GM12878 (cell line): Measurements from ENCODE around the gene CAB39. TPM values are rescaled to one million over a fixed set of nuclear protein-coding genes. Genes with fewer than 3 reads are reported as not detected.

ENCODE experiments used
- ATAC-seq: fragments of 200-7000 bp; cut with Tn5 transposase; 3 replicates; pipeline ENCODE4 v1.9.1; 2020; ENCODE audit warnings: mild to moderate bottlenecking, moderate library complexity
- BruUV-seq: library from RNA; stranded (reverse); fragments of 400-500 nt; replicated peaks from 2 replicates; lab custom pipeline; 2021; lab: Mats Ljungman, UMichigan
- CTCF ChIA-PET: fragments of 300-600 bp; sonication (Branson Sonifier 250); formaldehyde crosslinking; extraction: SDS; loops from one replicate; lab custom pipeline; 2021; ENCODE audit warnings: inconsistent platforms; lab: Yijun Ruan, JAX
- POLR2A ChIA-PET: fragments of 350-600 bp; formaldehyde crosslinking; extraction: SDS; loops from one replicate; lab custom pipeline; 2021; ENCODE audit warnings: inconsistent platforms; lab: Charles Lee
- RAD21 ChIA-PET: fragments of 300-600 bp; sonication (Branson Sonifier 250); formaldehyde crosslinking; loops from one replicate; lab custom pipeline; 2023; ENCODE audit warnings: antibody characterized with exemption; ENCODE audit not compliant: unreplicated experiment; lab: Charles Lee
- SMC1A ChIA-PET: fragments of 300-600 bp; sonication (Branson Sonifier 250); formaldehyde crosslinking; loops from one replicate; lab custom pipeline; 2023; ENCODE audit not compliant: unreplicated experiment, uncharacterized antibody; lab: Charles Lee
- DNase-seq: peaks from one replicate; pipeline ENCODE4 v3.0.0-alpha.2; 2011; ENCODE audit warnings: low read depth, low spot score
- FAIRE-seq: peaks from 3 replicates; lab custom pipeline; 2011; peaks lifted over from hg19 to GRCh38; lab: Jason Lieb, UNC
- H2AFZ ChIP-seq: 2 replicates; pipeline ENCODE4 v1.6.0; 2011; ENCODE audit warnings: low read depth, low read length, control low read depth; ENCODE audit not compliant: control insufficient read depth
- H3K27ac ChIP-seq: 2 replicates; pipeline ENCODE4 v1.5.1; 2011; ENCODE audit warnings: control low read depth; ENCODE audit not compliant: control insufficient read depth, insufficient read depth
- H3K27me3 ChIP-seq, 2 experiments: replicated peaks in 1 of 2; 2 replicates each; pipeline versions ENCODE4 v1.6.0 to v1.6.1; 2011; ENCODE audit warnings: low read length in 1 of 2; ENCODE audit not compliant: control insufficient read depth in 2 of 2, insufficient read depth in 2 of 2
- H3K36me3 ChIP-seq, 2 experiments: 2 replicates each; pipeline ENCODE4 v1.5.1; 2011; ENCODE audit warnings: low read length in 1 of 2; ENCODE audit not compliant: control insufficient read depth in 2 of 2, insufficient read depth in 2 of 2
- H3K4me1 ChIP-seq: 2 replicates; pipeline ENCODE4 v1.6.1; 2011; ENCODE audit warnings: mild to moderate bottlenecking, low read length, moderate library complexity, mixed read lengths; ENCODE audit not compliant: control insufficient read depth, insufficient read depth
- H3K4me2 ChIP-seq: 2 replicates; pipeline ENCODE4 v1.6.0; 2011; ENCODE audit warnings: control low read depth; ENCODE audit not compliant: control insufficient read depth, insufficient read depth
- H3K4me3 ChIP-seq: fragments of 200-600 bp; sonication (generic); 2 replicates; pipeline ENCODE4 v1.5.1; 2016
- H3K79me2 ChIP-seq: 2 replicates; pipeline ENCODE4 v1.6.0; 2011; ENCODE audit warnings: low read length; ENCODE audit not compliant: control insufficient read depth, insufficient read depth
- H3K9ac ChIP-seq: 2 replicates; pipeline ENCODE4 v1.8.0; 2011; ENCODE audit warnings: low read length, control low read depth, mixed read lengths; ENCODE audit not compliant: control insufficient read depth, insufficient read depth
- H3K9me3 ChIP-seq: replicated peaks from 3 replicates; pipeline ENCODE4 v1.5.1; 2011; ENCODE audit warnings: mild to moderate bottlenecking, low read length; ENCODE audit not compliant: control insufficient read depth, insufficient read depth
- H4K20me1 ChIP-seq: 2 replicates; pipeline ENCODE4 v1.6.0; 2011; ENCODE audit not compliant: control insufficient read depth, insufficient read depth
- ATF7 ChIP-seq: fragments of 450-650 bp; IDR thresholded peaks from 2 replicates; pipeline ENCODE4 v1.6.1; 2016; ENCODE audit warnings: low read depth, mild to moderate bottlenecking
- BHLHE40 ChIP-seq, 2 experiments: fragments of 450-650 bp in 1 of 2; IDR thresholded peaks; 2 replicates each; pipeline ENCODE4 v1.6.1; 2011 to 2017; ENCODE audit warnings: low read depth in 2 of 2, borderline replicate concordance in 1 of 2, improper control_type of control experiment in 1 of 2, low read length in 1 of 2, mild to moderate bottlenecking in 1 of 2
- CTCF ChIP-seq, 3 experiments: IDR thresholded peaks in 2 of 3; conservative IDR thresholded peaks in 1 of 3; 2 replicates each; pipeline ENCODE4 v1.5.1; 2011; ENCODE audit warnings: low read depth in 3 of 3, low read length in 3 of 3, mild to moderate bottlenecking in 3 of 3, control low read depth in 2 of 3, moderate library complexity in 2 of 3, inconsistent platforms in 1 of 3, mixed read lengths in 1 of 3; ENCODE audit not compliant: control insufficient read depth in 2 of 3, insufficient read depth in 1 of 3; ENCODE audit errors: extremely low read depth in 1 of 3
- E2F4 ChIP-seq: IDR thresholded peaks from 2 replicates; pipeline ENCODE4 v1.6.1; 2012; ENCODE audit warnings: low read depth, low read length, improper control_type of control experiment
- EED ChIP-seq: sonication (generic); IDR thresholded peaks from 2 replicates; pipeline ENCODE4 v1.6.1; 2016; ENCODE audit warnings: antibody characterized with exemption, low read depth
- EGR1 ChIP-seq, 2 experiments: IDR thresholded peaks; 1 replicate in 1 of 2; 2 replicates in 1 of 2; pipeline ENCODE4 v1.6.1; 2011 to 2012; ENCODE audit warnings: low read depth in 2 of 2, low read length in 2 of 2, borderline replicate concordance in 1 of 2, mild to moderate bottlenecking in 1 of 2, moderate library complexity in 1 of 2
- EP300 ChIP-seq, 2 experiments: fragments of 150-350 bp in 1 of 2; IDR thresholded peaks; 2 replicates each; pipeline ENCODE4 v1.6.1; 2011 to 2012; ENCODE audit warnings: low read depth in 2 of 2, low read length in 2 of 2, borderline replicate concordance in 1 of 2, improper control_type of control experiment in 1 of 2, inconsistent platforms in 1 of 2; ENCODE audit not compliant: control insufficient read depth in 1 of 2
- FOXK2 ChIP-seq: fragments of 450-650 bp; IDR thresholded peaks from 2 replicates; pipeline ENCODE4 v1.6.1; 2017; ENCODE audit warnings: mild to moderate bottlenecking, moderate library complexity
- IKZF1 ChIP-seq: fragments of 450-650 bp; conservative IDR thresholded peaks from 2 replicates; pipeline ENCODE4 v1.6.1; 2017; ENCODE audit warnings: antibody characterized with exemption, mild to moderate bottlenecking
- IKZF2 ChIP-seq, 2 experiments: fragments of 450-650 bp; IDR thresholded peaks; 2 replicates each; pipeline ENCODE4 v1.6.1; 2017; ENCODE audit warnings: mild to moderate bottlenecking in 2 of 2, moderate library complexity in 2 of 2
- IRF3 ChIP-seq: fragments of 450-650 bp; IDR thresholded peaks from 2 replicates; pipeline ENCODE4 v1.6.1; 2014; ENCODE audit warnings: mild to moderate bottlenecking
- KLF5 ChIP-seq: fragments of 450-650 bp; IDR thresholded peaks from 2 replicates; pipeline ENCODE4 v1.6.1; 2014; ENCODE audit warnings: mild to moderate bottlenecking; ENCODE audit not compliant: partially characterized antibody
- PAX5 ChIP-seq: IDR thresholded peaks from 2 replicates; pipeline ENCODE4 v1.6.1; 2011; ENCODE audit warnings: low read depth, low read length, borderline replicate concordance
- PML ChIP-seq: IDR thresholded peaks from 2 replicates; pipeline ENCODE4 v1.6.1; 2012; ENCODE audit warnings: low read length, inconsistent platforms
- RB1 ChIP-seq: fragments of 450-650 bp; formaldehyde crosslinking; IDR thresholded peaks from 2 replicates; pipeline ENCODE4 v1.6.1; 2017; ENCODE audit warnings: mild to moderate bottlenecking, borderline replicate concordance
- RCOR1 ChIP-seq: conservative IDR thresholded peaks from 2 replicates; pipeline ENCODE4 v1.6.1; 2012; ENCODE audit warnings: low read depth, low read length, improper control_type of control experiment
- RUNX3 ChIP-seq: IDR thresholded peaks from 2 replicates; pipeline ENCODE4 v1.6.1; 2012; ENCODE audit warnings: low read length, inconsistent platforms
- SIN3A ChIP-seq: IDR thresholded peaks from 2 replicates; pipeline ENCODE4 v1.6.1; 2012; ENCODE audit warnings: low read depth, low read length, improper control_type of control experiment
- WGBS: methylation state at CpG from one replicate; pipeline ENCODE4 v1.1.6; 2016; ENCODE audit warnings: low lambda C conversion rate; ENCODE audit not compliant: insufficient replicate concordance, insufficient coverage; ENCODE audit errors: missing lambda C conversion rate; 5-methylcytosine and 5-hydroxymethylcytosine counted together
- in situ Hi-C: fragments of 300-500 bp; cut with MboI; formaldehyde crosslinking; loops from 9 replicates; pipeline ENCODE4 v1.14.3; 2018; ENCODE audit warnings: mixed read lengths
- intact Hi-C: fragments of 100-400 bp; cut with micrococcal nuclease; formaldehyde crosslinking; loops from one replicate; pipeline ENCODE4 v1.14.2; 2022; ENCODE audit not compliant: unreplicated experiment
- polyA plus RNA-seq, 11 experiments: library from polyadenylated mRNA; depleted of rRNA in 4 of 11; unstranded in 6 of 11; stranded (reverse) in 5 of 11; fragments of >200 nt; fragmentation: Nextera tagmentation in 4 of 11; fragmentation: Illumina TruSeq in 1 of 11; extraction: Ambion mirVana in 4 of 11; extraction: Trizol in 1 of 11; gene quantifications; 1 replicate in 1 of 11; 2 replicates in 10 of 11; pipeline versions ENCODE4 v1.2.1 to v1.2.3, GENCODE V29; 2011 to 2016; ENCODE audit warnings: inconsistent platforms in 2 of 11, missing spikeins in 2 of 11, low read depth in 1 of 11
- total RNA-seq, 4 experiments: library from RNA; depleted of rRNA in 3 of 4; stranded (reverse); fragments of >200 nt in 3 of 4; fragmentation: Illumina TruSeq in 1 of 4; extraction: Trizol in 1 of 4; gene quantifications; 2 replicates each; pipeline versions ENCODE4 v1.2.1 to v1.2.3, GENCODE V29; 2013 to 2021

The CAB39 gene
- total and polyA plus RNA-seq, 10 of the 15 experiments (the other 5 are each of a cell fraction or from before 2014, with no cell fraction given): 13.3 to 129 (median 62.9) TPM

GRCh38 chr2:230865766-230866755, 153.4 kb downstream of the CAB39 start:
- ChIA-PET CTCF (interaction anchor here (0.9 to 4.9 kb wide), 14 partner anchors 15 to 186 kb away, joined by 3 to 25 read pairs (median 3); partner anchors contain the start of gene GPR55), SMC1A (interaction anchor here (0.9 to 1.8 kb wide), 11 partner anchors 8 to 121 kb away, joined by 3 to 6 read pairs (median 4); partner anchors contain the start of gene GPR55), POLR2A (interaction anchor here (0.9 to 1.4 kb wide), 3 partner anchors 9 to 60 kb away, joined by 3 to 5 read pairs (median 3); partner anchors contain the start of gene GPR55), RAD21 (interaction anchor here (0.9 to 1.5 kb wide), 6 partner anchors 9 to 121 kb away, joined by 3 to 5 read pairs (median 3); partner anchors contain the start of gene GPR55)
- ATAC-seq (peak; percentile 44), FAIRE-seq (no peak), DNase-seq (no peak)
- Histone ChIP-seq H3K4me3 (peak overlapping the region; percentile 97), H3K27ac (peak overlapping the region; percentile 33), H4K20me1 (no peaks in the 10 kb centered on the region), H3K79me2 (peaks cover 7% of the 10 kb centered on the region), H2AFZ (no peak overlapping the region), H3K4me2 (peak overlapping the region; percentile 88), H3K27me3 (no peaks in the 10 kb centered on the region; a peak in 2 of 4 replicates), H3K4me1 (peaks cover 29% of the 10 kb centered on the region), H3K9me3 (no peaks in the 10 kb centered on the region), H3K9ac (peak overlapping the region; percentile 76; the same call in 1 of the 2 replicates), H3K36me3 (no peaks in the 10 kb centered on the region)
- TSS peak; percentile 24 for BruUV-seq
- WGBS: 31% methylated on average over 24 of the region's 35 CpGs
- intact Hi-C loops: loop anchor here (2.0 kb wide), 1 partner anchor 29 kb away; no protein-coding TSS in a partner anchor
- in situ Hi-C loops: no loop called here
- TF ChIP-seq CTCF (IDR thresholded peaks at IDR 0.05 in 2 of 3, conservative IDR thresholded peaks at IDR 0.05 in 1 of 3; ENCODE audit: control insufficient read depth in 2 of 3, extremely low read depth in 1 of 3, insufficient read depth in 1 of 3, low read depth in 3 of 3, low read length in 3 of 3): peak in 1 of 3 experiments; percentile 18; a peak in 1 of 6 replicates
- TF ChIP-seq FOXK2: peak; percentile 86
- TF ChIP-seq EGR1 (IDR thresholded peaks at IDR 0.05; ENCODE audit: borderline replicate concordance in 1 of 2, low read depth in 2 of 2, low read length in 2 of 2): peak in 1 of 2 experiments; percentile 44; a peak in 1 of 3 replicates
- TF ChIP-seq E2F4: no peak
- no peak for TF ChIP-seq SIN3A
- TF ChIP-seq RUNX3: peak; percentile 63
- TF ChIP-seq ATF7: peak; percentile 80
- peak in 1 of 2 experiments; percentile 8; a peak in 2 of 4 replicates for TF ChIP-seq IKZF2 (IDR thresholded peaks at IDR 0.05)
- TF ChIP-seq PML: no peak
- TF ChIP-seq BHLHE40 (IDR thresholded peaks at IDR 0.05; ENCODE audit: borderline replicate concordance in 1 of 2, low read depth in 2 of 2, low read length in 1 of 2): peak in 1 of 2 experiments; percentile 75; a peak in 2 of 4 replicates
- TF ChIP-seq EP300 (IDR thresholded peaks at IDR 0.05; ENCODE audit: borderline replicate concordance in 1 of 2, control insufficient read depth in 1 of 2, low read depth in 2 of 2, low read length in 2 of 2): no peak
- peak; percentile 47; the same call in 1 of the 2 replicates for TF ChIP-seq EED
- TF ChIP-seq PAX5: no peak
- TF ChIP-seq RB1: no peak
- no peak for TF ChIP-seq RCOR1
- peak; percentile 31 for TF ChIP-seq IKZF1
- peak; percentile 58 for TF ChIP-seq KLF5
- TF ChIP-seq IRF3: no peak
